NK-92 treated with Interleukin-12 subunit alpha and Interleukin-12 subunit beta, amount 100 ng/mL, for 24 hours (cell line): ENCODE results near the gene TREML1.
"Not testable (repeated sequence)": the region's sequence is repeated elsewhere in the genome, so short reads cannot be mapped to it uniquely, and the experiment has no call there.

Experiments used
- DNase-seq: peaks from one replicate; lab custom pipeline; 2025; lab: John Stamatoyannopoulos, UW

TREML1 gene

GRCh38 chr6:41153992-41154625, at the start of gene TREML1:
Gene TREML1, minus strand, starts transcription at chr6:41154347. Its CDS starts 59 bp downstream, at chr6:41154288.
- no peak for DNase-seq

GRCh38 chr6:41201764-41202173, 47.6 kb upstream of the TREML1 start:
- no peak for DNase-seq

GRCh38 chr6:41200901-41201763, 47.0 kb upstream of the TREML1 start, which contains the start of gene TREML2:
Gene TREML2, minus strand, starts transcription at chr6:41201149. Its CDS starts 141 bp downstream, at chr6:41201008.
- DNase-seq: peak; percentile 44

- peak; percentile 81 for DNase-seq
Measured at GRCh38 chr6:41200296-41200900, 46.3 kb upstream of the TREML1 start.

- peak; percentile 58 for DNase-seq
Measured at GRCh38 chr6:41199552-41200246, 45.6 kb upstream of the TREML1 start.

GRCh38 chr6:41197234-41197633, 43.1 kb upstream of the TREML1 start:
- DNase-seq: no peak

- DNase-seq: no peak
Measured at GRCh38 chr6:41194386-41194785, 40.2 kb upstream of the TREML1 start.

GRCh38 chr6:41193884-41194283, 39.7 kb upstream of the TREML1 start:
- no peak for DNase-seq

GRCh38 chr6:41193171-41193734, 39.1 kb upstream of the TREML1 start:
- DNase-seq: no peak

GRCh38 chr6:41191569-41191968, 37.4 kb upstream of the TREML1 start:
- no peak for DNase-seq

GRCh38 chr6:41190791-41191190, 36.6 kb upstream of the TREML1 start:
- no peak for DNase-seq

GRCh38 chr6:41189967-41190366, 35.8 kb upstream of the TREML1 start:
- DNase-seq: no peak

GRCh38 chr6:41189046-41189445, 34.9 kb upstream of the TREML1 start:
- DNase-seq: not testable (repeated sequence)

- DNase-seq: no peak
Measured at GRCh38 chr6:41187924-41188886, 34.1 kb upstream of the TREML1 start.

GRCh38 chr6:41186031-41186562, 31.9 kb upstream of the TREML1 start:
- no peak for DNase-seq

- DNase-seq: no peak
Measured at GRCh38 chr6:41184761-41185160, 30.6 kb upstream of the TREML1 start.

GRCh38 chr6:41182069-41183034, 28.2 kb upstream of the TREML1 start:
- peak; percentile 16 for DNase-seq

- DNase-seq: no peak
Measured at GRCh38 chr6:41181566-41181965, 27.4 kb upstream of the TREML1 start.

GRCh38 chr6:41179163-41179562, 25.0 kb upstream of the TREML1 start:
- DNase-seq: no peak
